Lower leg skin (tissue), 4 donors: ENCODE data around the gene SLC22A25. TPM values are rescaled to one million over a fixed set of nuclear protein-coding genes. Genes with fewer than 3 reads are reported as not detected.

Experiments used
- DNase-seq, 2 donors: peaks; one replicate each; pipeline ENCODE4 v3.0.0-alpha.2; 2019; ENCODE audit warnings: low spot score in 2 of 2
- H3K4me3 ChIP-seq: fragments of 200-600 bp; sonication (generic); 2 replicates; pipeline ENCODE4 v1.5.1; 2017; ENCODE audit warnings: mild to moderate bottlenecking, low read depth; ENCODE audit not compliant: poor library complexity, severe bottlenecking
- CTCF ChIP-seq, 3 donors: fragments of 450-650 bp; IDR thresholded peaks; one replicate each; pipeline ENCODE4 v1.5.1; 2016; ENCODE audit warnings: antibody characterized with exemption in 3 of 3, mild to moderate bottlenecking in 3 of 3, moderate library complexity in 2 of 3
- POLR2A ChIP-seq, 2 donors: fragments of 450-650 bp; IDR thresholded peaks; one replicate each; pipeline ENCODE4 v1.6.1; 2016 to 2017; ENCODE audit warnings: antibody characterized with exemption in 2 of 2, mild to moderate bottlenecking in 1 of 2, moderate library complexity in 1 of 2
- WGBS, 2 donors: methylation state at CpG; one replicate each; pipeline ENCODE4 v1.1.5; 2018; 5-methylcytosine and 5-hydroxymethylcytosine counted together
- intact Hi-C: fragments of 100-400 bp; cut with DNase I; formaldehyde crosslinking; loops from one replicate; pipeline ENCODE4 v1.15.0; 2023; ENCODE audit warnings: low total_unique reads
- total RNA-seq, 4 donors: library from RNA; depleted of rRNA; stranded (reverse); fragments of >200 nt; gene quantifications; one replicate each; pipeline ENCODE4 v1.1.0, GENCODE V29; 2016

SLC22A25 gene
- total RNA-seq, 4 donors from 2014 or later = not detected

- WGBS, 2 donors = 76 to 79% methylated on average over 4 of the region's 4 CpGs
- intact Hi-C loops = no loop called here
- DNase-seq = no peak
- no peak for TF ChIP-seq CTCF (IDR thresholded peaks at IDR 0.05)
- no peak overlapping the region for H3K4me3 ChIP-seq
Measured at GRCh38 chr11:63214093-63214492, 29.3 kb downstream of the SLC22A25 start.

- DNase-seq = no peak
- H3K4me3 ChIP-seq = no peak overlapping the region
- intact Hi-C loops = no loop called here
- 5 to 6% methylated on average over 2 of the region's 2 CpGs for WGBS, 2 donors
- TF ChIP-seq POLR2A (IDR thresholded peaks at IDR 0.05) = no peak
- TF ChIP-seq CTCF (IDR thresholded peaks at IDR 0.05) = no peak
Measured at GRCh38 chr11:63212742-63213141, 30.7 kb downstream of the SLC22A25 start.

GRCh38 chr11:63210111-63210510 is 33.3 kb downstream of the SLC22A25 start:
- TF ChIP-seq CTCF (IDR thresholded peaks at IDR 0.05) (no peak), POLR2A (IDR thresholded peaks at IDR 0.05) (no peak)
- WGBS, 2 donors = 45 to 49% methylated on average over 3 of the region's 3 CpGs
- intact Hi-C loops = no loop called here
- no peak for DNase-seq
- H3K4me3 ChIP-seq = no peak overlapping the region

Other genes starting within 250 kb of the SLC22A25 start
- not detected for gene SLC22A8, start 227.8 kb downstream of the SLC22A25 start, total RNA-seq
- gene SLC22A24, start 99.4 kb downstream of the SLC22A25 start, total RNA-seq = not detected
- gene SLC22A9, start 126.2 kb upstream of the SLC22A25 start, total RNA-seq = not detected
- 1 to 10 TPM in 3 of 4 donors, under 1 TPM in 1; 0.91 to 3.8 (median 1.2) TPM for gene PLAAT5, start 247.6 kb upstream of the SLC22A25 start, total RNA-seq